ENCODE data around the gene KRT39. TPM values are rescaled to one million over a fixed set of nuclear protein-coding genes. Genes with fewer than 3 reads are reported as not detected.

Gene KRT39
- total RNA-seq, 1 experiment from 2014 or later, result not detected

Other genes starting within 250 kb of the KRT39 start
- gene KRT25, start 211.6 kb downstream of the KRT39 start, total RNA-seq (2014; rRNA removed; shearing (Covaris generic)), result not detected in 2 replicates
- not detected in 2 replicates for gene KRT26, start 194.7 kb downstream of the KRT39 start, total RNA-seq (2014; rRNA removed; shearing (Covaris generic))
- not detected in 2 replicates for gene KRT27, start 184.4 kb downstream of the KRT39 start, total RNA-seq (2014; rRNA removed; shearing (Covaris generic))
- gene KRT28, start 167.0 kb downstream of the KRT39 start, total RNA-seq (2014; rRNA removed; shearing (Covaris generic)), result not detected in 2 replicates
- gene KRT10, start 144.3 kb downstream of the KRT39 start, total RNA-seq (2014; rRNA removed; shearing (Covaris generic)), result 45.0 and 61.1 TPM in 2 replicates
- not detected in 2 replicates for gene KRT12, start 99.7 kb downstream of the KRT39 start, total RNA-seq (2014; rRNA removed; shearing (Covaris generic))
- not detected in 2 replicates for gene KRT20, start 81.7 kb downstream of the KRT39 start, total RNA-seq (2014; rRNA removed; shearing (Covaris generic))
- gene KRT23, start 29.3 kb downstream of the KRT39 start, total RNA-seq (2014; rRNA removed; shearing (Covaris generic)), result not detected in 2 replicates
- not detected in 2 replicates for gene KRT40, start 17.4 kb upstream of the KRT39 start, total RNA-seq (2014; rRNA removed; shearing (Covaris generic))
- gene KRTAP3-3, start 27.2 kb upstream of the KRT39 start, total RNA-seq (2014; rRNA removed; shearing (Covaris generic)), result not detected in 2 replicates
- gene KRTAP3-2, start 33.0 kb upstream of the KRT39 start, total RNA-seq (2014; rRNA removed; shearing (Covaris generic)), result not detected in 2 replicates
- not detected in 2 replicates for gene KRTAP3-1, start 42.2 kb upstream of the KRT39 start, total RNA-seq (2014; rRNA removed; shearing (Covaris generic))
- gene KRTAP1-5, start 60.3 kb upstream of the KRT39 start, total RNA-seq (2014; rRNA removed; shearing (Covaris generic)), result 0.27 TPM in 1 of 2 replicates, not detected in the other
- not detected in 2 replicates for gene KRTAP1-4, start 63.2 kb upstream of the KRT39 start, total RNA-seq (2014; rRNA removed; shearing (Covaris generic))
- gene KRTAP1-3, start 67.9 kb upstream of the KRT39 start, total RNA-seq (2014; rRNA removed; shearing (Covaris generic)), result not detected in 2 replicates
- not detected in 2 replicates for gene KRTAP1-1, start 74.5 kb upstream of the KRT39 start, total RNA-seq (2014; rRNA removed; shearing (Covaris generic))
- not detected in 2 replicates for gene KRTAP2-1, start 80.4 kb upstream of the KRT39 start, total RNA-seq (2014; rRNA removed; shearing (Covaris generic))
- gene KRTAP2-2, start 88.3 kb upstream of the KRT39 start, total RNA-seq (2014; rRNA removed; shearing (Covaris generic)), result not detected in 2 replicates
- 0.21 TPM in 1 of 2 replicates, not detected in the other for gene KRTAP2-3, start 93.2 kb upstream of the KRT39 start, total RNA-seq (2014; rRNA removed; shearing (Covaris generic))
- gene KRTAP2-4, start 98.9 kb upstream of the KRT39 start, total RNA-seq (2014; rRNA removed; shearing (Covaris generic)), result not detected in 2 replicates
- not detected in 2 replicates for gene KRTAP4-7, start 117.2 kb upstream of the KRT39 start, total RNA-seq (2014; rRNA removed; shearing (Covaris generic))
- not detected in 2 replicates for gene KRTAP4-8, start 131.2 kb upstream of the KRT39 start, total RNA-seq (2014; rRNA removed; shearing (Covaris generic))
- not detected in 2 replicates for gene KRTAP4-16, start 135.3 kb upstream of the KRT39 start, total RNA-seq (2014; rRNA removed; shearing (Covaris generic))
- not detected in 2 replicates for gene KRTAP4-9, start 138.4 kb upstream of the KRT39 start, total RNA-seq (2014; rRNA removed; shearing (Covaris generic))
- not detected in 2 replicates for gene KRTAP4-11, start 151.4 kb upstream of the KRT39 start, total RNA-seq (2014; rRNA removed; shearing (Covaris generic))
- gene KRTAP4-12, start 157.2 kb upstream of the KRT39 start, total RNA-seq (2014; rRNA removed; shearing (Covaris generic)), result not detected in 2 replicates
- not detected in 2 replicates for gene KRTAP4-6, start 173.6 kb upstream of the KRT39 start, total RNA-seq (2014; rRNA removed; shearing (Covaris generic))
- gene KRTAP4-5, start 182.9 kb upstream of the KRT39 start, total RNA-seq (2014; rRNA removed; shearing (Covaris generic)), result not detected in 2 replicates
- gene KRTAP4-4, start 193.8 kb upstream of the KRT39 start, total RNA-seq (2014; rRNA removed; shearing (Covaris generic)), result not detected in 2 replicates
- not detected in 2 replicates for gene KRTAP4-3, start 201.3 kb upstream of the KRT39 start, total RNA-seq (2014; rRNA removed; shearing (Covaris generic))
- not detected in 2 replicates for gene KRTAP4-2, start 211.3 kb upstream of the KRT39 start, total RNA-seq (2014; rRNA removed; shearing (Covaris generic))
- not detected in 2 replicates for gene KRTAP4-1, start 218.0 kb upstream of the KRT39 start, total RNA-seq (2014; rRNA removed; shearing (Covaris generic))
- gene KRTAP9-1, start 222.9 kb upstream of the KRT39 start, total RNA-seq (2014; rRNA removed; shearing (Covaris generic)), result not detected in 2 replicates